Adrenal gland (tissue), 12 donors: ENCODE measurements around the gene RRP1. TPM values are rescaled to one million over a fixed set of nuclear protein-coding genes. Genes with fewer than 3 reads are reported as not detected.

Experiments used
- DNase-seq, 7 donors: peaks; one replicate each; pipeline ENCODE4 v3.0.0-alpha.2; 2019 to 2020
- H3K27ac ChIP-seq, 5 donors: fragments of 200-600 bp; sonication (generic) in 4 of 5; 1 replicate in 3 of 5; 2 replicates in 2 of 5; pipeline versions ENCODE4 v1.5.1 to v1.8.0; 2016 to 2020; ENCODE audit warnings: mild to moderate bottlenecking in 1 of 5
- H3K27me3 ChIP-seq: fragments of 200-600 bp; 2 replicates; pipeline ENCODE4 v1.8.0; 2021
- H3K36me3 ChIP-seq, 2 donors: fragments of 200-600 bp; replicated peaks in 1 of 2; 1 replicate in 1 of 2; 2 replicates in 1 of 2; pipeline versions ENCODE4 v1.5.1 to v1.8.0; 2018 to 2022
- H3K4me1 ChIP-seq, 2 donors: fragments of 200-600 bp; replicated peaks in 1 of 2; 1 replicate in 1 of 2; 2 replicates in 1 of 2; pipeline versions ENCODE4 v1.5.1 to v1.8.0; 2018 to 2021
- H3K4me3 ChIP-seq, 4 donors: fragments of 200-600 bp; sonication (generic) in 3 of 4; one replicate each; pipeline ENCODE4 v1.5.1; 2016 to 2018
- H3K9me3 ChIP-seq, 3 donors: fragments of 200-600 bp; sonication (generic) in 1 of 3; replicated peaks in 1 of 3; 1 replicate in 2 of 3; 2 replicates in 1 of 3; pipeline versions ENCODE4 v1.5.1 to v1.8.0; 2016 to 2021
- CTCF ChIP-seq, 6 experiments: fragments of 450-650 bp in 4 of 6; fragments of 200-600 bp in 2 of 6; sonication (generic) in 1 of 6; IDR thresholded peaks; 1 replicate in 5 of 6; 2 replicates in 1 of 6; pipeline versions ENCODE4 v1.5.1 to v1.8.0; 2016 to 2021; ENCODE audit warnings: antibody characterized with exemption in 6 of 6, mild to moderate bottlenecking in 2 of 6, moderate library complexity in 1 of 6
- POLR2A ChIP-seq, 2 donors: fragments of 450-650 bp; IDR thresholded peaks; one replicate each; pipeline ENCODE4 v1.6.1; 2017; ENCODE audit warnings: antibody characterized with exemption in 2 of 2, mild to moderate bottlenecking in 2 of 2, moderate library complexity in 1 of 2
- WGBS, 4 donors: extraction: QIAGEN DNeasy Blood & Tissue Kit in 2 of 4; methylation state at CpG; one replicate each; pipeline versions ENCODE4 v1.1.5 to v1.1.7; 2013 to 2017; 5-methylcytosine and 5-hydroxymethylcytosine counted together
- intact Hi-C, 2 donors: fragments of 100-400 bp; cut with DNase I; formaldehyde crosslinking; loops; one replicate each; pipeline versions ENCODE4 v1.14.1 to v1.15.0; 2022 to 2023
- polyA plus RNA-seq, 3 donors: library from polyadenylated mRNA; stranded (reverse); fragments of 200-250 nt in 2 of 3; fragments of 350-450 nt in 1 of 3; fragmentation: Illumina TruSeq in 1 of 3; extraction: RNeasy Lipid Tissue Mini Kit (QIAGEN cat#74804) in 1 of 3; gene quantifications; one replicate each; pipeline ENCODE4 v1.2.3, GENCODE V29; 2013 to 2014
- total RNA-seq, 9 donors: library from RNA; depleted of rRNA in 4 of 9; stranded (reverse); fragments of >200 nt in 4 of 9; fragments of 120-200 nt in 1 of 9; fragmentation: NEBNext Ultra II Directional in 1 of 9; extraction: Animal tissue kit (Norgen Biotek cat#: 25700) in 1 of 9; gene quantifications; one replicate each; pipeline versions ENCODE4 v1.1.0 to v1.2.4, GENCODE V29; 2013 to 2023
- donor health status: healthy with polysubstance abuse.
- donor health status: Bipolar disorder and iron deficiency.
- donor health status: DM: yes; HTN: yes; CAD: no.
- donor health status: DM: no; HTN: no; CAD: no.
- donor health status: DM: no; HTN: no; CAD: no.
- donor health status: DM: yes; HTN: yes; CAD: no.

RRP1 gene
- total and polyA plus RNA-seq, 12 donors = 12.8 to 29.8 (median 19.8) TPM

DNA sequence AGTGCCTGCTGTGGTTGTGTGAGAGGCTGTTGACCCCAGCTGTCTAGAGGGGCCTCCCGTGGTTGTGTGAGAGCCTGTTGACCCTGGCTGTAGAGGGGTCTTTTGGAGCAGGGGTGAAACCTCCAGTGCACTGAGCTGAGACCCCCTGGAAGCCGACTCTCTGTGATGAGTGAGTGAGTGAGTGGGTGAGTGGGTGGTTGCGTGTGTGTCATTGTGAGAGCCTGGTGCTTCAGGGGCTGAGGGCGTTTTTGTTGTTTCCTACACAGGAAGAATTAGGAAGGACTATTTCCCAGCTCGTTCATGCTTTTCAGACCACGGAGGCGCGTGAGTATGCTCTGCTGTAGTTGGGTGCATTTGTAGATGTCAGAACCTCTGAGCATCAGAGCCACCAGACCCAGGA lies 3.0 kb downstream of the RRP1 start:
- WGBS, 4 donors = 75 to 88% (median 84%) methylated on average over 7 to 8 of the region's 8 CpGs

DNA sequence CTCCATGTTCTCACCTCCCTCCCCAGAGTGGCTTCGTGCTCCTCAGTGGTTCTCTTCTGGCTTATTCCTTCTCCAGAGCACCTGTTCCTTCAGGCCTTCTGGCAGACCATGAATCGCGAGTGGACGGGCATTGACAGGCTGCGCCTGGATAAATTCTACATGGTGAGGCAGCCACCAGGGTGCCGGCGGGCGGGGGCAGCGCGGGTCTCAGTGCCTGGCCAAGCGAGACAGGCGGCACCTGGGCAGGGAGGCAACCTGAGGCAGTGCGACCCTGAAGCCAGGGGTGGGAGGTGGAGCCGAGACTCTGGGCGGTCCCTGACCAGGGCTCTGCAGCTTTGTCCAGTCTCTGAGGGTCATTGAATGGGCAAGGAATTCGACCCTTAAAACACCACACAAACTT lies 3.9 kb downstream of the RRP1 start:
- H3K4me1 ChIP-seq = peaks cover 0 to 16% of the 10 kb centered on the region in 2 donors
- intact Hi-C loops = no loop called here
- no peaks in the 10 kb centered on the region for H3K9me3 ChIP-seq
- H3K36me3 ChIP-seq = peaks cover 0 to 64% of the 10 kb centered on the region in 2 donors
- no peak for DNase-seq
- H3K27me3 ChIP-seq = no peaks in the 10 kb centered on the region
- TF ChIP-seq CTCF (IDR thresholded peaks at IDR 0.05) (no peak), POLR2A (IDR thresholded peaks at IDR 0.05) (no peak)
- H3K4me3 ChIP-seq = no peak overlapping the region
- no peak overlapping the region for H3K27ac ChIP-seq
- 94 to 99% (median 97%) methylated on average over 14 to 16 of the region's 16 CpGs for WGBS, 4 donors

More for the DNA sequence above, 3.0 kb downstream of the RRP1 start:
- H3K27ac ChIP-seq = no peak overlapping the region
- DNase-seq = no peak
- peaks cover 0 to 56% of the 10 kb centered on the region in 2 donors for H3K36me3 ChIP-seq
- H3K4me3 ChIP-seq = no peak overlapping the region
- intact Hi-C loops = no loop called here
- H3K9me3 ChIP-seq = no peaks in the 10 kb centered on the region
- no peak for TF ChIP-seq POLR2A (IDR thresholded peaks at IDR 0.05)
- peaks cover 0 to 16% of the 10 kb centered on the region in 2 donors for H3K4me1 ChIP-seq
- H3K27me3 ChIP-seq = no peaks in the 10 kb centered on the region

GRCh38 chr21:43794311-43794710 lies 4.9 kb downstream of the RRP1 start:
- WGBS, 4 donors = 82 to 94% (median 86%) methylated on average over 10 to 12 of the region's 12 CpGs; no CpG with 5 or more reads in 1 of the 4 donors
- H3K27ac ChIP-seq = no peak overlapping the region
- no peak overlapping the region for H3K4me3 ChIP-seq
- H3K4me1 ChIP-seq = peaks cover 0 to 12% of the 10 kb centered on the region in 2 donors
- no peak for TF ChIP-seq CTCF (IDR thresholded peaks at IDR 0.05)
- no peak for TF ChIP-seq POLR2A (IDR thresholded peaks at IDR 0.05)
- no peak for DNase-seq
- no peaks in the 10 kb centered on the region for H3K27me3 ChIP-seq
- peaks cover 0 to 75% of the 10 kb centered on the region in 2 donors for H3K36me3 ChIP-seq
- H3K9me3 ChIP-seq = no peaks in the 10 kb centered on the region
- intact Hi-C loops = no loop called here

GRCh38 chr21:43794857-43795256 lies 5.5 kb downstream of the RRP1 start:
- 87 to 92% (median 89%) methylated on average over 13 to 14 of the region's 14 CpGs for WGBS, 4 donors
- Histone ChIP-seq H3K27ac (no peak overlapping the region), H3K9me3 (no peaks in the 10 kb centered on the region), H3K4me3 (no peak overlapping the region), H3K27me3 (no peaks in the 10 kb centered on the region), H3K4me1 (peaks cover 0 to 12% of the 10 kb centered on the region in 2 donors), H3K36me3 (peaks cover 0 to 81% of the 10 kb centered on the region in 2 donors)
- no peak for DNase-seq
- TF ChIP-seq POLR2A (IDR thresholded peaks at IDR 0.05) (no peak), CTCF (IDR thresholded peaks at IDR 0.05) (no peak)
- intact Hi-C loops = no loop called here

DNA sequence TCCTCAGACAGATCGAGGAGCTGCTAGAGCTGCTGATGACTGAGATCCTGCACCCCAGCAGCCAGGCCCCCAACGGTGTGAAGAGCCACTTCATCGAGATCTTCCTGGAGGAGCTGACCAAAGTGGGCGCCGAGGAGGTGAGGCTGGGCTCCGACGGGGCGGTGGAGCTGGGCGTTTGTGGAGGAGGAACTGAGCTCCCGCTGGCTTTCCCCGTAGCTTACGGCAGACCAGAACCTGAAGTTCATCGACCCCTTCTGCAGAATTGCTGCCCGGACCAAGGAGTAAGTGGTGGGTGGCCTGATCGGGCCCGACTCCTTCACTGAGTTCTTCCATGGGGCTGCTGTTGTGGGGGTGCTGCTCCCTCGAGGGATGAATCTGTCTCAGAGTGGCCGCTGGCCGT lies 8.0 kb downstream of the RRP1 start:
- Histone ChIP-seq H3K4me3 (no peak overlapping the region), H3K9me3 (no peaks in the 10 kb centered on the region), H3K27ac (no peak overlapping the region), H3K36me3 (peaks cover 0 to 98% of the 10 kb centered on the region in 2 donors), H3K27me3 (no peaks in the 10 kb centered on the region), H3K4me1 (no peaks in the 10 kb centered on the region)
- intact Hi-C loops = no loop called here
- 84 to 95% (median 89%) methylated on average over 14 to 19 of the region's 19 CpGs for WGBS, 4 donors
- no peak for DNase-seq
- TF ChIP-seq POLR2A (IDR thresholded peaks at IDR 0.05) (no peak), CTCF (IDR thresholded peaks at IDR 0.05) (no peak)
